Measurements from ENCODE around the gene SCAPER. TPM values are rescaled to one million over a fixed set of nuclear protein-coding genes. Genes with fewer than 3 reads are reported as not detected.
"Not testable (repeated sequence)": the region's sequence is repeated elsewhere in the genome, so short reads cannot be mapped to it uniquely, and the experiment has no call there.

Gene SCAPER
- total and polyA plus RNA-seq, 8 donors: 4.9 to 136 (median 18.2) TPM

GRCh38 chr15:76503804-76504203, 401.3 kb downstream of the SCAPER start:
- intact Hi-C loops (cut with DNase I; ENCODE audit: low total_unique reads): no loop called here
- DNase-seq: no peak
- Histone ChIP-seq H3K27ac (no peak overlapping the region), H3K36me3 (peaks cover 0 to 16% (median 5%) of the 10 kb centered on the region in 4 donors), H3K27me3 (no peaks in the 10 kb centered on the region), H3K9me3 (no peaks in the 10 kb centered on the region), H3K4me3 (no peak overlapping the region), H3K4me1 (peaks cover 0 to 9% (median 0%) of the 10 kb centered on the region in 4 donors)
- 81 to 99% (median 95%) methylated on average over 3 of the region's 3 CpGs for WGBS, 5 donors
- TF ChIP-seq EP300 (IDR thresholded peaks at IDR 0.05): no peak

- no peak for DNase-seq
- Histone ChIP-seq H3K9me3 (no peaks in the 10 kb centered on the region), H3K4me1 (peaks cover 0 to 9% (median 0%) of the 10 kb centered on the region in 4 donors), H3K27me3 (no peaks in the 10 kb centered on the region), H3K36me3 (peaks cover 0 to 16% (median 5%) of the 10 kb centered on the region in 4 donors), H3K4me3 (no peak overlapping the region), H3K27ac (no peak overlapping the region)
- intact Hi-C loops (cut with DNase I; ENCODE audit: low total_unique reads): no loop called here
- TF ChIP-seq EP300 (IDR thresholded peaks at IDR 0.05): no peak
- TF ChIP-seq POLR2A (IDR thresholded peaks at IDR 0.05): no peak
- TF ChIP-seq CTCF (IDR thresholded peaks at IDR 0.05): no peak
These were observed 402.0 kb downstream of the SCAPER start for GRCh38 chr15:76503121-76503520.

GRCh38 chr15:76502678-76503077, 402.5 kb downstream of the SCAPER start:
- DNase-seq: no peak
- Histone ChIP-seq H3K27ac (no peak overlapping the region), H3K4me3 (no peak overlapping the region), H3K27me3 (no peaks in the 10 kb centered on the region), H3K9me3 (no peaks in the 10 kb centered on the region), H3K36me3 (peaks cover 0 to 16% (median 5%) of the 10 kb centered on the region in 4 donors), H3K4me1 (peaks cover 0 to 9% (median 0%) of the 10 kb centered on the region in 4 donors)
- intact Hi-C loops (cut with DNase I; ENCODE audit: low total_unique reads): no loop called here
- TF ChIP-seq CTCF (IDR thresholded peaks at IDR 0.05): no peak
- TF ChIP-seq POLR2A (IDR thresholded peaks at IDR 0.05): no peak
- no peak for TF ChIP-seq EP300 (IDR thresholded peaks at IDR 0.05)
- TF ChIP-seq POLR2AphosphoS5 (IDR thresholded peaks at IDR 0.05): no peak
- 40 to 64% (median 51%) methylated on average over 3 of the region's 3 CpGs for WGBS, 5 donors

DNA sequence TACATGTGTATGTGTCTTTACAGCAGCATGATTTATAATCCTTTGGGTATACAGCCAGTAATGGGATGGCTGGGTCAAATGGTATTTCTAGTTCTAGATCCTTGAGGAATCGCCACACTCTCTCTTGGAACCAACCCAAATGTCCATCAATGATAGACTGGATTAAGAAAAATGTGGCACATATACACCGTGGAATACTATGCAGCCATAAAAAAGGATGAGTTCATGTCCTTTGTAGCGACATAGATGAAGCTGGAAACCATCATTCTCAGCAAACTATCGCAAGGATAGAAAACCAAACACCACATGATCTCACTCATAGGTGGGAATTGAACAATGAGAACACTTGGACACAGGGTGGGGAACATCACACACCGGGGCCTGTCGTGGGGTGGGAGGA, 403.0 kb downstream of the SCAPER start:
- H3K27me3 ChIP-seq; intact Hi-C loops (cut with DNase I; ENCODE audit: low total_unique reads); H3K4me3 ChIP-seq; H3K27ac ChIP-seq; H3K9me3 ChIP-seq; DNase-seq; H3K4me1 ChIP-seq: not testable (repeated sequence)
- H3K36me3 ChIP-seq: peaks cover 0 to 16% (median 5%) of the 10 kb centered on the region in 4 donors
- WGBS, 5 donors: 92 to 96% (median 94%) methylated on average over 6 of the region's 6 CpGs

- no peaks in the 10 kb centered on the region for H3K27me3 ChIP-seq
- no peak for TF ChIP-seq POLR2A (IDR thresholded peaks at IDR 0.05)
- no peak for TF ChIP-seq CTCF (IDR thresholded peaks at IDR 0.05)
- TF ChIP-seq EP300 (IDR thresholded peaks at IDR 0.05): no peak
- no peak for TF ChIP-seq POLR2AphosphoS5 (IDR thresholded peaks at IDR 0.05)
- 74 to 100% (median 97%) methylated on average over 1 of the region's 1 CpG for WGBS, 5 donors
- H3K9me3 ChIP-seq: no peaks in the 10 kb centered on the region
- H3K4me1 ChIP-seq: peaks cover 0 to 9% (median 0%) of the 10 kb centered on the region in 4 donors
- intact Hi-C loops (cut with DNase I; ENCODE audit: low total_unique reads): no loop called here
- DNase-seq: no peak
- no peak overlapping the region for H3K27ac ChIP-seq
- H3K4me3 ChIP-seq: no peak overlapping the region
- H3K36me3 ChIP-seq: peaks cover 0 to 16% (median 5%) of the 10 kb centered on the region in 4 donors
These were observed 403.4 kb downstream of the SCAPER start for GRCh38 chr15:76501726-76502125.
